Heart left ventricle (tissue), 13 donors: Measurements from ENCODE around the gene RALGPS1.

Experiments
- CTCF ChIP-seq, 12 donors: fragments of 200-600 bp; sonication (generic) in 4 of 12; IDR thresholded peaks; one replicate each; pipeline versions ENCODE4 v1.5.0 to v1.8.0; 2018 to 2022; ENCODE audit warnings: antibody characterized with exemption in 12 of 12, mild to moderate bottlenecking in 5 of 12
- POLR2A ChIP-seq, 2 donors: fragments of 450-650 bp; IDR thresholded peaks; one replicate each; pipeline ENCODE4 v1.6.1; 2017; ENCODE audit warnings: antibody characterized with exemption in 2 of 2, mild to moderate bottlenecking in 2 of 2, moderate library complexity in 2 of 2
- donor health status: ischemic (EF 13 %, LVEDD 7.1; RV severe dilation, severe dysfunction).
- donor health status: DM: no; HTN: yes; CAD: no.
- donor health status: DM: no; HTN: no; CAD: no.
- donor health status: ischemic (EF 25% LVEDD 6.9; RV normal size, moderate dysfunction).
- donor health status: ischemic (EF 25% LVEDD 5.7; RV mildly dilated, moderate dysfunction).
- donor health status: ischemic (EF 35%, LVEDD 5.7; RV mildly dilated, moderate dysfunction).
- donor health status: nonischemic (EF 11% LVEDD 7.7; RV severe dilation, severe dysfunction).
- donor health status: DM: yes; HTN: yes; CAD: no.
- donor health status: PGD.
- donor health status: ischemic (EF 29% LVEDD 5.4; RV normal size, mild dysfunction).
- donor health status: nonischemic (EF 23%, LVEDD 6.1; RV moderate dilation, normal function).

GRCh38 chr9:127059765-127060361, 145.3 kb downstream of the RALGPS1 start:
- TF ChIP-seq CTCF (IDR thresholded peaks at IDR 0.05) (no peak), POLR2A (IDR thresholded peaks at IDR 0.05) (no peak)
